ENCODE results near the gene CLDN12. TPM values are rescaled to one million over a fixed set of nuclear protein-coding genes. Genes with fewer than 3 reads are reported as not detected.

Gene CLDN12
- total RNA-seq, 2 experiments from 2014 or later: 3.6 to 5.0 TPM

DNA sequence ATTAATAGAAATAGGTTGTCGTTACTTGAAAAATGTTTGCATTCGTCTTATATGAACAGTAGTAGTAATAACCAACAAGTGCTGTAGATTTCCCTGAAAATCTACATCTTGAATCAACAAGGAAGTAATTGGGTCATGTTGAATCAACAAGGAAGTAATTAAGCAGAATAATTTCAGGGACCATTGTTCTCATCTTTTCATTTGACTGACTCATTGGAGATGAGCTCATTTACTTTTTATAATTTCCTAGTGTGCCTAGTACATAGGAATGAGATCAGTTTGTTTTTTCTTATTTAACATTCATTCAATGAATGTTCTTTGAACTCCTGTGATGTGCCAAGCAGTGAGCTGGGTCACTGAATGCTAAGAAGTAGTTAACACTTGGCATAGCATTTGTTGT is 8.2 kb downstream of the CLDN12 start:
- Mint-ChIP-seq H3K27me3 (no peaks in the 10 kb centered on the region), H3K4me3 (no peak overlapping the region), H3K9me3 (no peaks in the 10 kb centered on the region), H3K27ac (no peak overlapping the region), H3K4me1 (no peaks in the 10 kb centered on the region), H3K36me3 (peaks cover 6% of the 10 kb centered on the region)
- no peak for DNase-seq
- POLR2A ChIA-PET: no interaction called here
- no peak for ATAC-seq (ENCODE audit: low read depth)

DNA sequence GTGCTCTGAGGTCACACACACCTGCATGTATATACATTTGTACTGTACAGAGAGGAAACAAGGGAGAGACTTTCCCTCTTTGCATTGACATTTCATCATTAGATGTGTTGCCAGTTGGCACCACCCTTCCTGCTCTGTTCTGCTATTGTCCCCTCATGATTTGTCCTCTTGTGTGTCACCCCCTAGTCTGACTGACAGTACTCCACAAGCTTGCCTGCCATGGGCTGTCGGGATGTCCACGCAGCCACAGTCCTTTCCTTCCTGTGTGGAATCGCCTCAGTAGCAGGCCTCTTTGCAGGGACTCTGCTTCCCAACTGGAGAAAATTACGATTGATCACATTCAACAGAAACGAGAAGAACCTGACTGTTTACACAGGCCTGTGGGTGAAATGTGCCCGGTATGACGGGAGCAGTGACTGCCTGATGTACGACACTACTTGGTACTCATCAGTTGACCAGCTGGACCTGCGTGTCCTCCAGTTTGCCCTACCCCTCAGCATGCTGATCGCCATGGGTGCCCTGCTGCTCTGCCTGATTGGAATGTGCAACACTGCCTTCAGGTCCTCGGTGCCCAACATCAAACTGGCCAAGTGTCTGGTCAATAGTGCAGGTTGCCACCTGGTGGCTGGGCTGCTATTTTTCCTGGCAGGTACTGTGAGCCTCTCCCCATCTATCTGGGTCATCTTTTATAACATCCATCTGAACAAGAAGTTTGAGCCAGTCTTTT is 9.4 kb downstream of the CLDN12 start:
- ATAC-seq (ENCODE audit: low read depth) (no peak), DNase-seq (no peak)
- POLR2A ChIA-PET: no interaction called here
- Mint-ChIP-seq H3K4me1 (no peaks in the 10 kb centered on the region), H3K4me3 (no peak overlapping the region), H3K27ac (no peak overlapping the region), H3K36me3 (peaks cover 2% of the 10 kb centered on the region), H3K9me3 (no peaks in the 10 kb centered on the region), H3K27me3 (no peaks in the 10 kb centered on the region)

DNA sequence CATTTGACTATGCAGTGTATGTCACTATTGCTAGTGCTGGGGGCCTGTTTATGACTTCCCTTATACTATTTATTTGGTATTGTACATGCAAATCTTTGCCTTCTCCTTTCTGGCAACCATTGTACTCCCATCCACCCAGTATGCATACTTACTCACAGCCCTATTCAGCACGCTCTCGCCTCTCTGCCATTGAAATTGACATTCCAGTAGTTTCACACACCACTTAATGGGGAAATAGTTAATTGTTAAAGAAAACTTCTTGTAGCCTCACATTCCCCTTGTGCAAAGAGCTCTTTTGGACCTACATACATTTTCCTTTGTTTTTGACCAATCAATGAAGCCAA is 9.9 kb downstream of the CLDN12 start:
- ATAC-seq (ENCODE audit: low read depth): no peak
- Mint-ChIP-seq H3K27ac (no peak overlapping the region), H3K9me3 (no peaks in the 10 kb centered on the region), H3K4me1 (no peaks in the 10 kb centered on the region), H3K27me3 (no peaks in the 10 kb centered on the region), H3K36me3 (no peaks in the 10 kb centered on the region), H3K4me3 (no peak overlapping the region)
- no peak for DNase-seq
- POLR2A ChIA-PET: no interaction called here

DNA sequence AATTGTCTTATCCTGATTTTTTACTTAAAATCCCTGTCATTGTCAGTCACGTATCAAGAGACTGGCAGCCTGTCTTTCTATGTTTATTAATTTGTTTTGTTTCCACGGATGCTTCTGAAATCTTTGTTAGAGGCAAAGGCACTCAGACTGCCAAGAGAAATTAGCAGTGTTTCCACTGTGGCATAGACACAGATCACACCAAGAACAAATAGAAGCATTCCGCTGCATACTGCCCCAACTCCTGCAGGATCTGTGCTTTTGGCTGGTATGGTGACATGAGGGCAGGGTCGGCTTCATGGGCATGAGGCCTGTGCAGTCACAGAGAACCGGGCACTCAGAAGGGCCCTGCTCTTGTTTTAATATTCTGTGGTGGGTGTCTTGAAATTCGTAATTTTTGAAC is 18.4 kb downstream of the CLDN12 start:
- ATAC-seq (ENCODE audit: low read depth): no peak
- Mint-ChIP-seq H3K36me3 (no peaks in the 10 kb centered on the region), H3K9me3 (no peaks in the 10 kb centered on the region), H3K27ac (no peak overlapping the region), H3K4me1 (peaks cover 7% of the 10 kb centered on the region), H3K4me3 (no peak overlapping the region), H3K27me3 (no peaks in the 10 kb centered on the region)
- DNase-seq: no peak
- POLR2A ChIA-PET: no interaction called here

DNA sequence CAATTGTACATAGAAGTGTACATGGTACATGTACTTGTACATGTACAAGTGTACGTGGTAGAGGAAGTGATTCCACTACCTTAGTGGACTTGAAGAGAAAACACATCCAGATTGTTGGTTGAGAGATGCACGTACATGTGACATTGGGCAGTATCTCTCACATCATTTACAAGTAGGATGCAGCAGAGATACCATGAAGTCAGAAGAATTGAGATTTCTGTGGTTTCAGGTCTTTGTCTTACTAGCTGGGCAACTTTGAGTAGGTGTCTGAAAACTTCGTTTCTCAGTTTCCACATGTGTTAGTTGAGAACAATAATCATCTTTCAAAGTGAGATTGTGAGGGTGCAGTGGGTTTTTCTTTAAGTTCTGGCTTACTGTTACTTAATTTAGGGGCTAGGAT is 21.5 kb downstream of the CLDN12 start:
- Mint-ChIP-seq H3K27ac (peak overlapping the region; percentile 14), H3K9me3 (no peaks in the 10 kb centered on the region)

DNA sequence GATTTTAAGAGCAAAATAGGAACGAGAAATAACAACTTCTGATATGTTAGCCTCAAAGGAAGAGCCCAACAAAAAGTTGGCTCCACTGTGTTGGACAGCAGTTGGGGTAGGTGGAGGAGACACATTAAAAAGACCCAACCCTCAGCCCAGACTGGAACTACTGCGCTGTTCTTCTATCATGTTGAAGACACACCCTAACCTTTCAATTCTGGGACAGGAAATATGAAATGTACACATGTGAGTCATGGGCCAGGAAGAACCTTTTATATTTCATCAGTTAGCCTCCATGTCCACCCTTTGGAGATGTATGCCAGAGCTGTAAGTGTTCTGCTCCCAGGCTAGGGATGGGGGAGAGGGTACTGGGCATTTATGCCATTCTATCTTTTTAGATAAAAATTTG is 22.1 kb downstream of the CLDN12 start:
- ATAC-seq (ENCODE audit: low read depth): no peak
- H3K36me3 Mint-ChIP-seq: no peaks in the 10 kb centered on the region
- H3K9me3 Mint-ChIP-seq: no peaks in the 10 kb centered on the region
- peaks cover 4% of the 10 kb centered on the region for H3K27me3 Mint-ChIP-seq
- peaks cover 7% of the 10 kb centered on the region for H3K4me1 Mint-ChIP-seq
- H3K4me3 Mint-ChIP-seq: no peak overlapping the region
- no peak for DNase-seq
- POLR2A ChIA-PET: no interaction called here
- no peak overlapping the region for H3K27ac Mint-ChIP-seq

More for the DNA sequence above, 21.5 kb downstream of the CLDN12 start:
- Mint-ChIP-seq H3K36me3 (no peaks in the 10 kb centered on the region), H3K4me1 (peaks cover 7% of the 10 kb centered on the region), H3K4me3 (no peak overlapping the region), H3K27me3 (no peaks in the 10 kb centered on the region)
- POLR2A ChIA-PET: no interaction called here
- ATAC-seq (ENCODE audit: low read depth) (no peak), DNase-seq (no peak)

DNA sequence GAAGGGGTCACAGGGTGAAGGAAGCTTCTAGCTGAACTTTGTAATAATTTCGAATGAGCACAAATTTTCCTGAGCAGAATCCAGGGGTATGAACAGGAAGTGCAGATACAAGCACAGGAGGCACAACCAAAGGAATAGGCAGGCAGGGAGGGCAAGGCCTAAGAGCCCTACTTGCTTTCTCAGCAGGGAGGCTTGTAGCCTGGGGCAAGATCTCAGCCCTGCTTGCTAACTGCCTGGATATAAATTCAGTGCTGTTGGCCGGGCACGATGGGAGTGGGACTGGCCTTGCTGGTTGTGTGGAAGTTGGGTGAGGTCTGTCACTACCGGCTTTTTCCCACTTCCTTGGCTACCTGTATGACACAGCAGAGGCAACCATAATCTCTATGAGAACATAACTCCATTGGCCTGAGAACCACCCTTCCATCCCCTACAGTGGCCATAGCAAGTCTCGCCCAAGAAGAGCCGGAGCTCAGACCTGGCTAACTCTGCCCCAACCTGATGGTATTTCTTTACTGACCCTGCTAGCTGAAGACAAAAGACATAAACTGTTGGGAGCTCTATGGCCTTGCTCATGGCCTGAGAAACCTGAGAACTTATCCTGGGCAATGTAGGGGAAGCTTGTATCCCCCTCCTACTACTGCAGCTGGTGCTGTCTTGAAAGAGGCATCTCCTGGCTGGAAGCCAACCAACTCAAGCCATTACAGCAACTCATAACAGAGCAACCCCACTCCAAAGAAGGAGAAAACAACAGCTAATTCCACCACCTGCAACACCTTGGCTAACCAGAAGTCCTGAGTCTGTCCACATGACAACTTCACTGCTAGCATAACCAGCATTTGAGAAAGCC is 27.6 kb downstream of the CLDN12 start:
- peaks cover 4% of the 10 kb centered on the region for H3K9me3 Mint-ChIP-seq
- DNase-seq (no peak), ATAC-seq (ENCODE audit: low read depth) (no peak)
- POLR2A ChIA-PET: no interaction called here
- H3K27me3 Mint-ChIP-seq: peaks cover 19% of the 10 kb centered on the region
- H3K4me1 Mint-ChIP-seq: no peaks in the 10 kb centered on the region
- H3K27ac Mint-ChIP-seq: no peak overlapping the region
- peaks cover 1% of the 10 kb centered on the region for H3K36me3 Mint-ChIP-seq
- H3K4me3 Mint-ChIP-seq: no peak overlapping the region

DNA sequence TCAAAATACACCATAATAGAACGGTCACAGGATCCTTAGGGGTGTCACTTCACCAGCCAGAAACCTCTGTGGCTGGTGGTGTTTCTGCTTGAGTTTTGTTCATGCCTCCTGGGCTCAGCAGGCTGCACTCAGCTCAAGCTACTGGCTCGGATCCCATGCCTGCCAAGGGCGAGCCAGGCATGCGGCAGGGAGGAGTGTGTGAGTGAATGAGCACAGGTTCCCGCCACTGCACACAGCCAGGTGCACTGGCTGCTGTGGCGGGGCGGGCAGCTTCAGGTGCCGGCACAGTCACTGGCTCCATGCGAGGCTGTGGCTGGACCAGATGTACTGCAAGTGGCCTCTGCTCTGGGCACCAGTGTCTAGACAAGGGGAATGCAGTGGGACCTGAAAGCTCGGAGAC is 29.5 kb downstream of the CLDN12 start:
- DNase-seq (no peak), ATAC-seq (ENCODE audit: low read depth) (no peak)
- Mint-ChIP-seq H3K4me1 (no peaks in the 10 kb centered on the region), H3K27me3 (peaks cover 25% of the 10 kb centered on the region), H3K36me3 (peaks cover 1% of the 10 kb centered on the region), H3K27ac (no peak overlapping the region), H3K4me3 (no peak overlapping the region), H3K9me3 (peaks cover 4% of the 10 kb centered on the region)
- POLR2A ChIA-PET: no interaction called here

DNA sequence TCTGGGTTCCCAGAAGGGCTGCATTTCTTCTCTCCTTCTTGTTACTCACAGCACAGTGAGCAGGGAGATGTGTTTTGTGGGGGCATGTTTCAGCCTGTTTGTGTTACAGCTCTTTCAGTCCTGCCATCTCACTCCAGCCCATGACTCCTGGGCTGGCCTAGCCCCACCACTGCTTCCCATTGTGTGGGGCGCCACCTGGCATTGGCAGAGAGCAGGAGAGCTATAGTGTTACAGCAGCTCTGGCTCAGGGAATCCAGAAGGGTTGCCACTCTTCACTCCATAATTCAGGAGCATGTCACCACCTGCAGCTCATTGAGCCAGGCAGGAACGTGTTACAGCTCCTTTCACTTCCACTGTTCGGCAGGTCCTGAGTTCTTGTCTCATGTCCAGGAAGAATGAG is 30.0 kb downstream of the CLDN12 start:
- Mint-ChIP-seq H3K4me3 (no peak overlapping the region), H3K27ac (no peak overlapping the region), H3K27me3 (peaks cover 26% of the 10 kb centered on the region), H3K36me3 (peaks cover 1% of the 10 kb centered on the region), H3K9me3 (peaks cover 4% of the 10 kb centered on the region), H3K4me1 (no peaks in the 10 kb centered on the region)
- no peak for ATAC-seq (ENCODE audit: low read depth)
- POLR2A ChIA-PET: no interaction called here
- no peak for DNase-seq

DNA sequence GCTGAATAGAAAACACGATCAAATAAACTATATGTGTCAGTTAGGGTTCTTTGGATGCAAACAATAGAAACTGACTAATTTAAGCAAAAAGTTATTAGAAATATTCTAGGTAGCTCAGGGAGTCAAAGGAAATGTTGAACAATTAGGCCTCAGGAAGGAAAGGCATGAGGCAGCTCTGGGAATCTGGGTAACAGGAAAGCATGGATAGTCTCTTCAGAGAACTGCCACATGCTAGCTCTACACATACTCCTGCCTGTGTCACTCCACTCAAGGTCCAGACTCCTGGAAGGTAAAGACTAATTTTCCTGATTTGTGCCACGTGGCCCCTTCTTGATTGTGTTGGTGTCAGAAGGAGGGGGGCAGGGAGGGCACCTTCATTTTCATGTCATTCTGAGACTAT is 42.4 kb downstream of the CLDN12 start:
- Mint-ChIP-seq H3K36me3 (no peaks in the 10 kb centered on the region), H3K4me1 (no peaks in the 10 kb centered on the region), H3K9me3 (no peaks in the 10 kb centered on the region), H3K27me3 (peaks cover 9% of the 10 kb centered on the region), H3K4me3 (no peak overlapping the region), H3K27ac (no peak overlapping the region)
- POLR2A ChIA-PET: no interaction called here
- ATAC-seq (ENCODE audit: low read depth) (no peak), DNase-seq (no peak)

DNA sequence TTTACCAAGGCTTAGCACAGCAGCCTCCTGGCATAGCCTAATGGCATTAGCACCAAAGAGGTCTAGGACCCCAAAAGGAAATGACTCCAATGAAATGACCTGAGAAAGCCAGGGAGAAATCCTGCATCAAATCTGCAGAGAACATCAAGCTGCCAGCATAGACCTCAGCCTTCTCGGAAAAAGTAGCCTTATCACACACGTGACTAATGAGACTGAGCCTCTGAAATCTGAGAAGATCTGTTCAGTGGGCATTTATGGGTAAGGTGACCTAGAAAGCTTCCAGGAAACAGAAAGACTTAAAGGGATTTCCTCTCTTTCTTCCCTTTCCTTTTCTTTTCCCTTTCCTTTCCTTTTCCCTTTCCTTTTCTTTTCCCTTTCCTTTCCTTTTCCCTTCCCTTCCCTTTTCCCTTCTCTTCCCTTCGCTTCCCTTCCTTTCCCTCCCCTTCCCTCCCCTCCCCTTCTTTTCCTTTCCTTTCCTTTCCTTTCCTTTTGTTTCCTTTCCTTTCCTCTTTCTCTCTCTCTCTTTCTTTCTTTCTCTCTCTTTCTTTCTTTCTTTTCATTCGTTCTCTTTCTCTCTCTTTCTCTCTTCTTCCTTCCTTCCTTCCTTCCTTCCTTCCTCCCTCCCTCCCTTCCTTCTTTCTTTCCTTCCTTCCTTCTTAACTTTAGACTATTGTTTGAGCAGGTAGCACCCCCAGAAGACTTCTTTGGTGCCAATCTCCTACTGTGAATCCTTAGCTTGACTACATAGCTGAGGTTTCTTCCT is 43.1 kb downstream of the CLDN12 start:
- Mint-ChIP-seq H3K4me1 (no peaks in the 10 kb centered on the region), H3K27ac (no peak overlapping the region), H3K36me3 (no peaks in the 10 kb centered on the region), H3K27me3 (peaks cover 16% of the 10 kb centered on the region), H3K4me3 (no peak overlapping the region), H3K9me3 (no peaks in the 10 kb centered on the region)
- no peak for ATAC-seq (ENCODE audit: low read depth)
- no peak for DNase-seq
- POLR2A ChIA-PET: no interaction called here

DNA sequence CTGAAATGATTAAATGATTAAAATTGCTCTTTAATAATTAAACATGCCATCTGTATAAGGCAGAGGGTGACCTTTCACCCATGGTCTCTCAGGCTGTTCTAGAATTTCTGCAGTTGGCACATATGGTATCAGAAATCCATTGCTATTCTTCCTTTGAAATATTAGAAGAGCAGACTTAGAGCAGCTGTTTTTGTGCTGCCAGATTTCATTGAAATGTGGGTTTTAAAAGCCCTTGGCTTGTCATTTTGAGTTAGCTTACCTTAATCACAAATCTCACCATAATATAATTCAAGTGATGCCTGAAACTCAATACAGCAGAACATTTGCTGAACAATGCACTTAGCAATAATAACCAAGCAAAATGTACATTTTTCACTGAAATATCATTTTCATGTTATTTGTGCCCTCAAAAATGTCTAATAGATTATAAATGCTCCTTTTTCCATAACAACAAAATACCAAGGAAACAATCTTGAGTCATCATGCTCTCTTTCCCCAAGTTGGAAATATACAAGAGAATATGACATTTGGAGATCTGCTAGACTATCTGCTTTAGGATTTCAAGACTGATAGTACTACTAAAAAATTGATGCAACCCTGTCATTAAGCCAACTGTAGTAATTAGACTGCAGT is 50.1 kb downstream of the CLDN12 start:
- peaks cover 4% of the 10 kb centered on the region for H3K4me1 Mint-ChIP-seq
- no peak for DNase-seq
- no peak overlapping the region for H3K27ac Mint-ChIP-seq
- no peaks in the 10 kb centered on the region for H3K36me3 Mint-ChIP-seq
- POLR2A ChIA-PET: no interaction called here
- H3K4me3 Mint-ChIP-seq: no peak overlapping the region
- ATAC-seq (ENCODE audit: low read depth): no peak
- H3K27me3 Mint-ChIP-seq: peaks cover 16% of the 10 kb centered on the region
- no peaks in the 10 kb centered on the region for H3K9me3 Mint-ChIP-seq

DNA sequence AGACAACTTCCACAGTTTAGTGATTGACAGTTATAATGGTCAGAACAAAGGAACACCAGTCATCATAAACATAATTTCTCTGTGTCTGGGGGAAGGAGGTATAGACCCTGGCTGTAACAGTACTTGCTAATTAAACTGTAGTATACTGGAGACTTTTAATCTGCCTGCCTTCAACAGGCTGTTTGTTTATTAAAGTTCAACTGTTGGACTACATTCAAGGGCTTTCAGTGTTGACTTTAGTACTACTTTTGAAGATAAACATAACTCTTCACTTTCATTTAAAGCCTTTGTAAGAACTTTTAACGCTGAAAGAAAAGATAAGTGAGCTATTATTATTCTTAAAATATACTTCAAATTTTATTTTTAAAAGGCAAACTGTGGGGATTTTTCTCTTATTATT is 50.7 kb downstream of the CLDN12 start:
- Mint-ChIP-seq H3K27me3 (peaks cover 16% of the 10 kb centered on the region), H3K27ac (no peak overlapping the region), H3K9me3 (no peaks in the 10 kb centered on the region), H3K4me3 (no peak overlapping the region), H3K36me3 (no peaks in the 10 kb centered on the region), H3K4me1 (peaks cover 4% of the 10 kb centered on the region)
- DNase-seq (no peak), ATAC-seq (ENCODE audit: low read depth) (no peak)
- POLR2A ChIA-PET: no interaction called here
